Mucosa of stomach (tissue), 1 donor: ENCODE measurements around the gene RETSAT.
A peak's percentile ranks its signal among the peaks of the same experiment; 100 is the strongest.

Experiments
- H3K27me3 ChIP-seq: one replicate; pipeline ENCODE4 v1.7.0; 2013; ENCODE audit warnings: mild to moderate bottlenecking, low read length; ENCODE audit not compliant: control insufficient read depth, insufficient read depth
- H3K36me3 ChIP-seq: one replicate; pipeline ENCODE4 v1.7.0; 2013; ENCODE audit warnings: low read length; ENCODE audit not compliant: control insufficient read depth, insufficient read depth
- H3K4me1 ChIP-seq: one replicate; pipeline ENCODE4 v1.7.0; 2013; ENCODE audit warnings: mild to moderate bottlenecking, low read length; ENCODE audit not compliant: control insufficient read depth, insufficient read depth
- H3K4me3 ChIP-seq: one replicate; pipeline ENCODE4 v1.7.0; 2013; ENCODE audit warnings: low read length
- H3K9ac ChIP-seq: one replicate; pipeline ENCODE4 v1.7.0; 2013; ENCODE audit warnings: mild to moderate bottlenecking, low read length, moderate library complexity
- H3K9me3 ChIP-seq: one replicate; pipeline ENCODE4 v1.7.0; 2013; ENCODE audit warnings: mild to moderate bottlenecking, low read length, moderate library complexity; ENCODE audit not compliant: control insufficient read depth
- donor health status: Pancreatic carcinoma.

RETSAT gene

DNA sequence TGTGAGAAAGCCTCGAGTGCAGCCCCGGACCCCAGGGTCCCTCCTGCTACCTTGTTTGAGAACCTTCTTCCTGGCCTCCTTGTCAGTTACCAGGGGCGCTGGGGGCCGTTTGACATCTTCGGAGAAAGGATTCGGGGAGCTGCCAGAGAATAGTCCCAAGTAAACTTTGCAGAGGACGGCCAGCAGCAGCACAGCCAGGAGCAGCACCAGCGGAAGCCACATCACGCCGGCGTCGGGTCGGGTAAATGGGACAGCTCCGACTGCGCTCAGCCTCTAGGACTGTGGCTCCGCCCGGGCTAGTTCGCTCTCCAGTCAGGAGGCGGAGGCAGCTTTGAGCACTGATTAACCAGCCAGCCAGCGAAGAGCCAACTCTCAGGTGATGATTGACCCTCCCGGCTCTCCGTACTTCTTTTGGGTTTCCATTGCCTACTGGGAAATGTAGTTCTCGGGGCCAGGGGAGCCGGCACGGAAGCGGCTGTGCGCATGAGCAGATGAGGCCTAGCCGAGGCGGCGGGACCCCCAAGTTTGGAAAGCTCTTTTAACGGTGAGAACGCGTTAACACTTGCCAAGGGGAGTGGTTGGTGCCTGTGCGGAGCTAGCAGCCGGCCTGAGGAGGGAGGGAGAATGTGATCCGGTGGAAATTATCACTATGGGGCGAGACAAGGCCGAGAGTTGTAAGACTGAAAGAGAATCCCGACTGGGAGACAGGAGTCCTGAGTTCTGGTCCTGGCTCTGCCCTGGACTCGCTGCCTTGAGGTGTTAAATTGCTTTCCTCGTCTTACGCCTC, at the start of gene RETSAT, which contains the start of gene ELMOD3:
Gene RETSAT, minus strand, starts transcription at position 243 of the 787 bp plus-strand sequence. Its CDS starts 21 bp downstream, at position 222.
Gene ELMOD3, plus strand, starts transcription at position 484 of the 787 bp plus-strand sequence. CDS start 2,430 bp downstream, outside the sequence.
- peak within 1 kb of the TSS; percentile 88 for H3K9ac ChIP-seq
- H3K4me3 ChIP-seq = peak within 1 kb of the TSS; percentile 77
- no peaks in the 10 kb centered on the region for H3K27me3 ChIP-seq
- H3K36me3 ChIP-seq = peaks cover 15% of the 10 kb centered on the region
- H3K4me1 ChIP-seq = peaks cover 12% of the 10 kb centered on the region
- H3K9me3 ChIP-seq = no peaks in the 10 kb centered on the region

GRCh38 chr2:85401844-85402243, 47.5 kb upstream of the RETSAT start:
- no peak overlapping the region for H3K4me3 ChIP-seq

DNA sequence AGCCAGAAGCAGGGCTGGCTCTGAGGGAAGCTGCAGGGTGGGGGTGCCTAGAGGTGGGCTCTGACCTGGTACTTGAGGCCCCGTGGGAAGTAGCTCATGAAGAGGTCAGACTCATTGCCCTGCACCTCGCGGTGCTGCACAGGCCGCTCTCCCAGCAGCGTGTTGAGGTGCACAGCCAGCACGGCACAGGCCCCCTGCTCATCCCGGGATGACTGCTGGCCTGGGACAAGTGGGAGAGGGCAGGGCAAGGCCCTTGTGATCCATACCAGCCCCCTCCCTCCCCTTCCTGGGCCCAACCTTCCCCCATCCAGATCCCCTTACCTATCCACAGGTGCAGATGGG, 47.1 kb upstream of the RETSAT start:
- H3K9ac ChIP-seq = no peak overlapping the region
- peaks cover 7% of the 10 kb centered on the region for H3K36me3 ChIP-seq
- peaks cover 9% of the 10 kb centered on the region for H3K4me1 ChIP-seq
- H3K27me3 ChIP-seq = no peaks in the 10 kb centered on the region
- no peaks in the 10 kb centered on the region for H3K9me3 ChIP-seq
- H3K4me3 ChIP-seq = no peak overlapping the region

More at GRCh38 chr2:85401844-85402243, 47.5 kb upstream of the RETSAT start:
- Histone ChIP-seq H3K9ac (no peak overlapping the region), H3K4me1 (peaks cover 6% of the 10 kb centered on the region), H3K36me3 (peaks cover 7% of the 10 kb centered on the region), H3K9me3 (no peaks in the 10 kb centered on the region), H3K27me3 (no peaks in the 10 kb centered on the region)

DNA sequence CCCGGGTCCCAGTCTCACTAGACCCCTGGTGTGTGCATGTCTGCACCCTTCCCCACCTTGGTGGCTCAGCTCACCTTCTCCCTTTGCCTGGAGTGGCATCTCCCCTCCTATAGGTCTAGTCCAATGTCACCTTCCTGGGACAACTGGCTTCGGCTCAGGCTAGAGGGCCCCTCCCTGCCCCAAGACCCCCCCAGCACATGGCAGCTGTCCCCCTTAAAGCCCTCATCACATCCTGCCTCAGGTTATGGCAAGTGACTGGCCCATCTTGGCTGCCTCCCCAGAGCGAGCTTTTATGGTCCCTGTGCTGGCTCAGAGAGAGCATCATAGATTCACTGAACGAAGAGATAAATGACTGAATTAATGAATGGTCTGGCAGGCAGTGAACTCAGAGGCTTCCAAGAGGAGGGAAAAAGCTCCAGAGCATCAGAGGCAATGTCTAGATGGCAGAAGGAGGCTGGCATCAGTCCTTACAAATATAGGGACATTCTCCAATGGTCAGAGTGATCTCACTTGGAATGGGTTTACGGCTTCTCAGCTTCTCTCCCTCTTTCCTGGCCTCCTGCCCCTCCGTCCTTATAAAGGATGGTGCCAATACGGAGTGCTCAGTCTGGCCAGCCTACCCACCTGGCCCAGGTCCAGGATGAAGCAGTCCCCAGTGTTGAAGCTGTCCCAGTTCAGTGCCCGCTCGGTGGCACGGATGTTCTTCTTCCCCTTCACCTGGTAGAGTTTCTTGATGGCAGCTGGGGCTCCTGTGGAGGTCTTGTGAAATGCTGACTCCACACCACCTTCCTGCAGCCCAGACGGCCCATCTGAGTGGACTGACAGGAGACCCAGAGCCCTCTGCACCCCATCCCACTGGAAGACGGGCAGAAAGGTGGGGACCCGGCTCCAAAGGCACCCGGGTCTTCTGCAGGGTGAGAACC, 46.5 kb upstream of the RETSAT start:
- Histone ChIP-seq H3K9me3 (no peaks in the 10 kb centered on the region), H3K36me3 (peaks cover 7% of the 10 kb centered on the region), H3K27me3 (no peaks in the 10 kb centered on the region), H3K4me1 (peaks cover 13% of the 10 kb centered on the region), H3K4me3 (no peak overlapping the region), H3K9ac (no peak overlapping the region)

GRCh38 chr2:85400023-85400422, 45.7 kb upstream of the RETSAT start:
- peaks cover 7% of the 10 kb centered on the region for H3K36me3 ChIP-seq
- no peak overlapping the region for H3K4me3 ChIP-seq
- H3K4me1 ChIP-seq = peaks cover 13% of the 10 kb centered on the region
- H3K27me3 ChIP-seq = no peaks in the 10 kb centered on the region
- no peak overlapping the region for H3K9ac ChIP-seq
- H3K9me3 ChIP-seq = no peaks in the 10 kb centered on the region

- Histone ChIP-seq H3K4me3 (no peak overlapping the region), H3K36me3 (peaks cover 9% of the 10 kb centered on the region), H3K27me3 (no peaks in the 10 kb centered on the region), H3K9me3 (no peaks in the 10 kb centered on the region), H3K4me1 (peaks cover 13% of the 10 kb centered on the region), H3K9ac (no peak overlapping the region)
Observed at GRCh38 chr2:85399183-85399455, 44.8 kb upstream of the RETSAT start.

- no peaks in the 10 kb centered on the region for H3K27me3 ChIP-seq
- no peaks in the 10 kb centered on the region for H3K9me3 ChIP-seq
- no peak overlapping the region for H3K4me3 ChIP-seq
- H3K36me3 ChIP-seq = peaks cover 14% of the 10 kb centered on the region
- H3K4me1 ChIP-seq = peaks cover 13% of the 10 kb centered on the region
- no peak overlapping the region for H3K9ac ChIP-seq
Observed at GRCh38 chr2:85398426-85399182, 44.3 kb upstream of the RETSAT start.

DNA sequence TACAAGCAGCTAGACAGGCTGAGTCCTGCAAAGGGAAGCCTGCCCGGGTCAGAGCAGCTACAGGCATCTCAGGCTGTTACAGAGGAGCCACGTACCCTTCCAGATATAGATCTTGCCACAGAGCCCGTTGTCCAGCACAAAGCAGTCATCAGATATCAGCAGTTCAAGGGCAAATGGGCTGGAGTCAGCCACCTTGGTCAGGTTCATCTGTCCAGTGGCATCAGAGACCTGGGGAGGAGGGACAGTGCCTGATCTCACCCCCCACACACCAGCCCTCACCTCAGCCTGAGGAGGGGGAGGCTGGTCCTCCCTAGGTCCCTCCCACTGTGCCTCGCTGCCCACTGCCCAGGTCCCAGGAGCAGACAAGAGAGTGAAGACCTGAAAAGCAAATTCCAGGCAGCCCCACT, 43.6 kb upstream of the RETSAT start:
- peaks cover 13% of the 10 kb centered on the region for H3K4me1 ChIP-seq

GRCh38 chr2:85396531-85397470, 42.5 kb upstream of the RETSAT start:
- no peaks in the 10 kb centered on the region for H3K9me3 ChIP-seq
- H3K4me1 ChIP-seq = peaks cover 19% of the 10 kb centered on the region
- no peak overlapping the region for H3K4me3 ChIP-seq
- peaks cover 14% of the 10 kb centered on the region for H3K36me3 ChIP-seq
- H3K9ac ChIP-seq = no peak overlapping the region
- no peaks in the 10 kb centered on the region for H3K27me3 ChIP-seq

More for the DNA sequence above, 43.6 kb upstream of the RETSAT start:
- Histone ChIP-seq H3K27me3 (no peaks in the 10 kb centered on the region), H3K9me3 (no peaks in the 10 kb centered on the region), H3K4me3 (no peak overlapping the region), H3K9ac (no peak overlapping the region), H3K36me3 (peaks cover 14% of the 10 kb centered on the region)

DNA sequence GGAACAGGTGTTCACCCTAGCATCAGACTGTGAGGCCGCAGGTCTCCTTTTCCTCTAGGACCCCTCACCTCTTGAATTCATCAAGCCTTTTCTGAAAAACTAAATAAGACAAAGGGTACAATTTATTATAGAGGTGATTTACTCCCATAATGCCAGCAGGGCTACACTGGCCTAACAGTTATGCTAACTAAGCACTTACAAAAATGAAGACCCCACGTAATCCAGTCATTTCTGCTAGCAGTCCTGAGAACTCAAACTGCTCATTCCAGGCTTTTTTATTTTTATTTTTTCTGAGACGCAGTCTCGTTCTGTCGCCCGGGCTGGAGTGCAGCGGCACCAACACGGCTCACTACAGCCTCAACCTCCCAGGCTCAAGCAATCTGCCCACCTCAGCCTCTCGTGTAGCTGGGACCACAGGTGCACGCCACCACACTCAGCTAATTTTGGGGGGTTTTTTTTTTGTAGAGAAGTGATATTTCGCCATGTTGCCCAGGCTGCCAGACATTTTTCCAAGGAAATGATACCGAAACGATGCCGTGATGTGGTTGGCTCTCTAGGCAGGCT, 41.7 kb upstream of the RETSAT start:
- H3K4me1 ChIP-seq = peaks cover 19% of the 10 kb centered on the region
- peaks cover 19% of the 10 kb centered on the region for H3K36me3 ChIP-seq
- no peak overlapping the region for H3K9ac ChIP-seq
- H3K9me3 ChIP-seq = no peaks in the 10 kb centered on the region
- H3K27me3 ChIP-seq = no peaks in the 10 kb centered on the region
- H3K4me3 ChIP-seq = no peak overlapping the region

- Histone ChIP-seq H3K4me3 (no peak overlapping the region), H3K27me3 (no peaks in the 10 kb centered on the region), H3K36me3 (peaks cover 11% of the 10 kb centered on the region), H3K9ac (no peak overlapping the region), H3K4me1 (peaks cover 19% of the 10 kb centered on the region), H3K9me3 (no peaks in the 10 kb centered on the region)
Observed at GRCh38 chr2:85394976-85395375, 40.6 kb upstream of the RETSAT start.
